ENCODE results near the gene CCL20. TPM values are rescaled to one million over a fixed set of nuclear protein-coding genes. Genes with fewer than 3 reads are reported as not detected.
A peak's percentile ranks its signal among the peaks of the same experiment; 100 is the strongest.

Gene CCL20
- polyA plus RNA-seq, 1 of the 3 experiments (the other 2 are of a cell fraction) = 0.12 TPM

DNA sequence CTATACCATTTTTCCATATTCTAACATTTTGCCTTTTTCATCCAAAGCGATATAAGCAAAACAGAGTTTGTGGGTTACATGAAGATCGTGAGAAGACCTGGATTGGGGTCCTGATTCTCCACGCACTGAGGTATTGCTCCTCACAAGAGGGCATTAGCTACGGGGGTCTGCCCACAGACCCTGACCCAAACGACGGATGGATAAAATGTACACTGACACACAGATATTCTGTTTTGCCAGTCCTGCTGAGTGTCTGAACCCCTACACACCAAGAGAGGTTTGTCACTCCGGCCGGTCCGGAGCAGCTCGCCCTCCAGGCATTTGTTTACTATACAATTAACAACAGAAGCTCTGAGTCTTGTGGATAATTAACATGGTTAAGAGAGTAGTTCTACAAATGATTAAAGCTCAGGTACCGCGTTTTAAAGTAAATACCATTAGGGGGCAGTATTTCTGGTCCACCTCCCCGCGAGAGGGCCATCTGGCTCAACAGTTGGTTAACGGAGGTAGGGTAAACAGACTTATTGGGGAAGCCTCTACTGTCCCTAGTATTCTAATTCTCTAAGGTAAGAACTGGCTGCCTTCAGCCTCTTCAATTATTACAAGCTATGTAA lies 39.5 kb upstream of the CCL20 start:
- Histone ChIP-seq H3K9me2 (no peaks in the 10 kb centered on the region), H3K27ac (ENCODE audit: low read depth in 2 of 2, low read length in 1 of 2) (no peak overlapping the region), H3K36me3 (replicated peaks in 1 of 2; ENCODE audit: control insufficient read depth in 1 of 2, insufficient read depth in 2 of 2, low read length in 1 of 2) (no peaks in the 10 kb centered on the region), H3K9ac (no peak overlapping the region), H3K4me1 (ENCODE audit: control insufficient read depth in 1 of 2, insufficient read depth in 2 of 2, low read depth in 1 of 2, low read length in 1 of 2) (no peaks in the 10 kb centered on the region), H3K9me3 (no peaks in the 10 kb centered on the region), H2AFZ (ENCODE audit: low read depth) (no peak overlapping the region), H4K20me1 (ENCODE audit: insufficient read depth) (no peaks in the 10 kb centered on the region), H3K27me3 (ENCODE audit: insufficient read depth) (no peaks in the 10 kb centered on the region), H3K4me3 (ENCODE audit: low read depth in 2 of 2, low read length in 1 of 2) (no peak overlapping the region), H3F3A (replicated peaks; ENCODE audit: insufficient read depth) (no peaks in the 10 kb centered on the region), H3K79me2 (ENCODE audit: insufficient read depth) (no peaks in the 10 kb centered on the region), H3K4me2 (no peak overlapping the region)
- ChIA-PET POLR2A (no interaction called here), CTCF (interaction anchor here (1.1 to 1.8 kb wide), 2 partner anchors 17 to 116 kb away, joined by 3 read pairs; no protein-coding TSS in a partner anchor)
- peak; percentile 14 for DNase-seq
- no peak for TF ChIP-seq SIN3A (IDR thresholded peaks at IDR 0.05; ENCODE audit: borderline replicate concordance, low read depth, low read length)
- TF ChIP-seq, protein P1, sequence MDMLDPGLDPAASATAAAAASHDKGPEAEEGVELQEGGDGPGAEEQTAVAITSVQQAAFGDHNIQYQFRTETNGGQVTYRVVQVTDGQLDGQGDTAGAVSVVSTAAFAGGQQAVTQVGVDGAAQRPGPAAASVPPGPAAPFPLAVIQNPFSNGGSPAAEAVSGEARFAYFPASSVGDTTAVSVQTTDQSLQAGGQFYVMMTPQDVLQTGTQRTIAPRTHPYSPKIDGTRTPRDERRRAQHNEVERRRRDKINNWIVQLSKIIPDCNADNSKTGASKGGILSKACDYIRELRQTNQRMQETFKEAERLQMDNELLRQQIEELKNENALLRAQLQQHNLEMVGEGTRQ (IDR thresholded peaks at IDR 0.05; ENCODE audit: borderline replicate concordance, low read depth, low read length) = no peak
- TF ChIP-seq GABPA (IDR thresholded peaks at IDR 0.05; ENCODE audit: low read depth) = no peak
- no peak for TF ChIP-seq TAF1 (IDR thresholded peaks at IDR 0.05; ENCODE audit: borderline replicate concordance, low read depth, low read length)
- TF ChIP-seq SMC3 (IDR thresholded peaks at IDR 0.05; ENCODE audit: low read depth, low read length) = peak; percentile 18; the same call in 1 of the 2 replicates
- TF ChIP-seq, protein P2, sequence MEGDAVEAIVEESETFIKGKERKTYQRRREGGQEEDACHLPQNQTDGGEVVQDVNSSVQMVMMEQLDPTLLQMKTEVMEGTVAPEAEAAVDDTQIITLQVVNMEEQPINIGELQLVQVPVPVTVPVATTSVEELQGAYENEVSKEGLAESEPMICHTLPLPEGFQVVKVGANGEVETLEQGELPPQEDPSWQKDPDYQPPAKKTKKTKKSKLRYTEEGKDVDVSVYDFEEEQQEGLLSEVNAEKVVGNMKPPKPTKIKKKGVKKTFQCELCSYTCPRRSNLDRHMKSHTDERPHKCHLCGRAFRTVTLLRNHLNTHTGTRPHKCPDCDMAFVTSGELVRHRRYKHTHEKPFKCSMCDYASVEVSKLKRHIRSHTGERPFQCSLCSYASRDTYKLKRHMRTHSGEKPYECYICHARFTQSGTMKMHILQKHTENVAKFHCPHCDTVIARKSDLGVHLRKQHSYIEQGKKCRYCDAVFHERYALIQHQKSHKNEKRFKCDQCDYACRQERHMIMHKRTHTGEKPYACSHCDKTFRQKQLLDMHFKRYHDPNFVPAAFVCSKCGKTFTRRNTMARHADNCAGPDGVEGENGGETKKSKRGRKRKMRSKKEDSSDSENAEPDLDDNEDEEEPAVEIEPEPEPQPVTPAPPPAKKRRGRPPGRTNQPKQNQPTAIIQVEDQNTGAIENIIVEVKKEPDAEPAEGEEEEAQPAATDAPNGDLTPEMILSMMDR (IDR thresholded peaks at IDR 0.05) = peak; percentile 45
- WGBS (ENCODE audit: low lambda C conversion rate) = 47% methylated on average over 15 of the region's 15 CpGs

DNA sequence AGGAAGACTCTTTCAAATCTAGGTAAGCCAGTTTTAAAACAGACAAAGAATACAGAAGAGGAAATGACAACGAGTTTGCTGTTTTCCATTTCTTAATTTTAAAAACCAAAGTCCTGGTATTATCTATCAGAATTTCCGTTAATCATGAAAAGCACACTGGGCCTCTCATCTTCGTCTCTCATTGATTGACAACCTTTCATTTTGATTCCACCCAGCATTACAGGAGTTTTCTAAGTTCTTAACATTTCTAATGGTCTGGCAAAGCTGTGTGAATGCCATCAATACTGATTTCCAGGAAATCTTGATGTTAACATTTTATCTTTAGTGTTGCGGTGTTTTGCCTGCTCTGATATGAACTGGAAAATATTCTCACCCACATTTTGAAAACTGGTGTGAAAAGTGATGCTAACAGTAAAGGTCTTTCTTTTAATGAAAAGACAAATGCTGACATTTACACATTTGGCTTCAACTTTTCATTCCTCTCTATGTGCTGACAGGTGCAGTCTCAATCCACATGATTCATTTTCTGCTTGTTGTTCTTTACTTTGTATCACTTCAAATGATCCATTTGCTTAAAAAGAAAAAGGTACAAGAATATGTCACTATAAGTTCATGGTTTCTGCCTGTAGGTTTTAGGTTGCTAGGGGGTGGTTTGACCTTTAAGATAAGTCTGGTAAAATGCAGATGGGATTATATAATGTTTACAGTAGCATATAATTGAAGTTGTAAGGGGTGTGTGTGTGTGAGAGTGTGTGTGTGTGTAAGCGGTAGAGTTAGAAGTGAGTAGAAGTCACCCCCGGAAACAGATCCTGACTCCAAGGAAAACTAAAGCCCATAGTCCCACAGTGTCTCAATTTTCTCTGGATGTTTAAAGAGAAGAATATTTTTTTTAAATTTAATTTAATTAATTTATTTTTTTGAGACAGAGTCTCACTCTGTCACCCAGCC lies 38.5 kb upstream of the CCL20 start:
- ChIA-PET POLR2A (no interaction called here), CTCF (no interaction called here)
- no peaks in the 10 kb centered on the region for H3K27me3 ChIP-seq (ENCODE audit: insufficient read depth)
- no peak for DNase-seq
- no peaks in the 10 kb centered on the region for H3F3A ChIP-seq (replicated peaks; ENCODE audit: insufficient read depth)
- WGBS (ENCODE audit: low lambda C conversion rate) = 71% methylated on average over 6 of the region's 6 CpGs
- TF ChIP-seq RXRA (IDR thresholded peaks at IDR 0.05; ENCODE audit: borderline replicate concordance, low read depth) (no peak), RCOR1 (IDR thresholded peaks at IDR 0.05; ENCODE audit: low read length) (no peak), NRF1 (IDR thresholded peaks at IDR 0.05; ENCODE audit: low read depth, low read length) (no peak), YY1 (IDR thresholded peaks at IDR 0.05; ENCODE audit: low read depth) (no peak), POLR2AphosphoS5 (IDR thresholded peaks at IDR 0.05; ENCODE audit: low read depth, low read length) (no peak), NFIC (IDR thresholded peaks at IDR 0.05; ENCODE audit: borderline replicate concordance) (no peak), MXI1 (IDR thresholded peaks at IDR 0.05; ENCODE audit: low read depth, low read length) (no peak)
- TF ChIP-seq, protein P3, sequence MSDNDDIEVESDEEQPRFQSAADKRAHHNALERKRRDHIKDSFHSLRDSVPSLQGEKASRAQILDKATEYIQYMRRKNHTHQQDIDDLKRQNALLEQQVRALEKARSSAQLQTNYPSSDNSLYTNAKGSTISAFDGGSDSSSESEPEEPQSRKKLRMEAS (IDR thresholded peaks at IDR 0.05; ENCODE audit: low read depth) = no peak
- H2AFZ ChIP-seq (ENCODE audit: low read depth) = no peak overlapping the region
- H3K4me1 ChIP-seq (ENCODE audit: control insufficient read depth in 1 of 2, insufficient read depth in 2 of 2, low read depth in 1 of 2, low read length in 1 of 2) = no peaks in the 10 kb centered on the region
- H3K4me2 ChIP-seq = no peak overlapping the region
- no peak overlapping the region for H3K4me3 ChIP-seq (ENCODE audit: low read depth in 2 of 2, low read length in 1 of 2)
- H3K79me2 ChIP-seq (ENCODE audit: insufficient read depth) = no peaks in the 10 kb centered on the region
- H3K9ac ChIP-seq = no peak overlapping the region
- H3K9me2 ChIP-seq = no peaks in the 10 kb centered on the region
- no peak overlapping the region for H3K27ac ChIP-seq (ENCODE audit: low read depth in 2 of 2, low read length in 1 of 2)
- H3K36me3 ChIP-seq (replicated peaks in 1 of 2; ENCODE audit: control insufficient read depth in 1 of 2, insufficient read depth in 2 of 2, low read length in 1 of 2) = no peaks in the 10 kb centered on the region
- no peaks in the 10 kb centered on the region for H4K20me1 ChIP-seq (ENCODE audit: insufficient read depth)
- H3K9me3 ChIP-seq = no peaks in the 10 kb centered on the region

Data from SK-N-SH (cell line).